NCI-H748 (cell line): ENCODE results near the gene SLC22A23.

Experiments
- DNase-seq: peaks from one replicate; lab custom pipeline; 2025; ENCODE audit not compliant: unreplicated experiment; lab: John Stamatoyannopoulos, UW

Gene SLC22A23

GRCh38 chr6:3273707-3274521 lies 182.9 kb downstream of the SLC22A23 start:
- no peak for DNase-seq

DNA sequence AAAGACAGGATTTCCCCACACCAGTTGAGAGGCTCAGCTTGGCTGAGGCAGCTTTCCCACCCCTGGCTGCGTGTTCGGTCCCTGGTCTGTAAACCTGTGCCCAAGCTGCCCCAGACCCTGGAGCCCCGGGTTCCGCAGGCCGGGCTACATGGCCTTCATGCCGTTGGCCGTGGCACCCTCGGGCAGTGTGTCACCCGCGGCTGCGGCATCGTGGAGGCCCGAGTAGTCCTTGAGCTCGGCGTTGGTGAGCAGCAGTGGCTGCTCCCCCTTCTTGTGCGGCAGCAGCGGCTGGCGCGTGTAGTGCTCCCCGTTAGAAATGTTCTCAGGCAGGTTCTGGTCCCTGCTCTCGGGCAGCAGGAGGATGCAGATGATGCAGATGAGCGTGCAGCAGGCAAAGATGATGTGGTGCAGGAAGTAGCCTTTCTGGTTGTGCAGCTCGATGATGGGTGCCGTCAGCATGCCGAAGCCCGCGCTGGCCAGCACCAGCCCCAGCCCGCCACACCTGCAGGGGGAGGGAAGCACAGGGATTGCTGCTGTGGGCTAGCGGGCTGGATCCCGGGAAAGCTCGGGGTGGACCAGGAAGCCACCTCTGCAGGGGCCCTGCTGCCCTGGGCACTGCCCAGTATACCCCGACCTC lies 183.8 kb downstream of the SLC22A23 start:
- DNase-seq: no peak

DNA sequence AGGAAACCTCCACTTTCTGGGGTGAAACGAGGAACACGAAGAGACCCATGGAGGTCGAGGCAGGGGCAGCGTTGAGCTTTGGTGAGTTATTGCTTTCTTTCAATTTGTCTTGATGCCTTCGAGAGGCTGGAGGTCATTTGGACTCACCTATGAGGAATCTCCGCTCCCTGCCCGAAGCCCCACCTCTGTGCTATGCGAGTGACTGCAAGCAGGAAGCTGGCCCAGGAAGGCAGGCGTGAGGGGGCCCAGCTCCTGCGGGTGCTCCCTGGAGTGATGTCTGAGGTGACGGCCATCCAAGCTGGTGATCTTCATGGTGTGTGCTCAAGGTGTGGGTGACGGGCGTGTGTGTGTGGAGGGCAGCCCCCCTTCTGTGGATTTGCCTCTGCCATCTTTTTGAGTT lies 185.1 kb downstream of the SLC22A23 start:
- DNase-seq: no peak

GRCh38 chr6:3270258-3270657 lies 186.6 kb downstream of the SLC22A23 start:
- DNase-seq: no peak

DNA sequence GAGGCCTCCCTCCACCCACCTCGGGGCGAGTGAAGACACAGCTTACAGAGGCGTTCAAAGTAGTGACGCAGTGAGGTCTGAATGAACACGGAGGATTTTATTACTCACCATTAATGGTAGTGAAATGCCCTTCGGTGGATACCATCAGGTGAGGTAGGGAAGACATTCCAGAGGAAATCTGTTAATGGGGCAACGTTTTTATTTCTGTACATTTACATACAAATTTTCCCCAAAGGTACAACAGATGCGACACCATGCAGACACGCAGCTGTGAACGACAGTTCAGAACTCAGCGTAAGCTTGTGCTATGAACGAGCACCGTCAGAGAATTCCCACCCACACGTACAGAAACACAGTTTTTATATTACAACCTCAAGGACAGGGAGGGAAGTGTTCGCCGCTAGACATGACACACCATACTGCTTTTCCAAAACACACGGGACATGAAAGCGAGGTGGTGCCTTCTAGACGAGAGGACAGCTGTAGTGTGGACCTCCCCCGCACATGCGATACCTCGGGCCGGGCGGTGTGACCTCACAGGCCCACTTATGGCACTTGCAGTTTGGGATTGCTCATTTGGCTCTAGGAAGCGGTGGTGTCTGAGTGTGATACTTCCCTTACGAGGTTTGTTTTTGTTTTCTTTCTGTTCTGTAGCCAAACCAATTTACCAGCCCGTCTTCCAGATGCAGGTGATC lies 187.4 kb downstream of the SLC22A23 start:
- no peak for DNase-seq

DNA sequence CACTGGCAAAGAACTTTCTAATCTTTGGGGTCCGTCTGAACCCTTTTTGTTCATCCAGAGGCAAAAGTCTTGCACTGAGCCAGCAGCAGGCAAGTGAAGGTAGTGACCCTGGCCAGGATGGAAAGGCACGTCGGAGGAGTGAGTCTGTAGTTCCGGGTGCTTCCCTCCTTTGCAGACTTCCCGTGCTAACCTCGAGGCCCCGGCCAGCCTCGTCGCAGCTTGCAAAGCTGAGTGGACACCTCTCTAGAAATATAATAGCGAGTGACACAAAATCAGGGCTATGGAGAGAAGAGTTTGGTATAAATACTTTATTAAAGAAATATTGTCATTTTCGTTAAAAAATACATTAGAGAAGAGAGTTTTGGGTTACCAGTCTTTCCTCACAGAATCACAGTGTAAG lies 188.2 kb downstream of the SLC22A23 start:
- no peak for DNase-seq

DNA sequence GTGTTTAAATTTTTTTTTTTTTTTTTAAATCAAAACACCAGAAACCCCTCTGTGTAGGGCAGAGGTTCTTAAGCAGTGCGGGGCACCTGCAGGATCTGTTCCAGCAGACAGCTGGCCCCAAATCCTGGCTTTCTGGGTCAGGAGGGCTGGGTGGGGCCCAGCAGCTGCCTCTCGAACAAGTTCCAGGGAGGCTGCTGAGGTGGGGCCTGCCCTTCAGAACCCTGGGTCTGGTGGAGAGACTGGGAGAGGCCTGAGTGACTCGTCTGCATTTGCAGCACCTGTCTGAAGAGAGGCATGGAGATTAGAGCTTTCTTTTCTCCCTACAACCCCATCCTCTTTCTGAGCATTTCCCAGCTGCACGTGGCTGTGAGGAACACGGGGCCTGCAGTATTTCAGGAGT lies 189.7 kb downstream of the SLC22A23 start:
- DNase-seq: no peak

DNA sequence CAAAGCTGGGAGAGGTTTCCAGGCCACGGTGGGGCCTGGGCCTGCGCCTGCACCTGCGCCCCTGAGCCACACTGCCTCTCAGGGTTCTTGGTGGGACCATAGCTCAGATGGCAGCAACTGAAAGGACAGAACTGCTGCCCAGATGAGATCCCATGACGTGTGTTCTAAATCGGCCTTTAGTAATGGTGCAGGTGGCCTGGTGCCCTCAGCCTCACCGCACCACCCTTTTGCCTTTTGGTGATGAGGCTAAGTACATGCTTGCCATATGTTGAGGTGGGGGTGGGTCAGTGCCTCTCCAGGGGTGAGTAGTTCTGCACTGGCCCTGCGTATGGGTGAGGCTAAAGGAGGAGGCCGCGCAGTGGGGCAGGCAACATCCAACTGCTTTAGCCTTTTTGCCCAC lies 190.7 kb downstream of the SLC22A23 start:
- DNase-seq: no peak

- no peak for DNase-seq
Observed at GRCh38 chr6:3265671-3266070, 191.2 kb downstream of the SLC22A23 start.

GRCh38 chr6:3264356-3264755 lies 192.5 kb downstream of the SLC22A23 start:
- no peak for DNase-seq

DNA sequence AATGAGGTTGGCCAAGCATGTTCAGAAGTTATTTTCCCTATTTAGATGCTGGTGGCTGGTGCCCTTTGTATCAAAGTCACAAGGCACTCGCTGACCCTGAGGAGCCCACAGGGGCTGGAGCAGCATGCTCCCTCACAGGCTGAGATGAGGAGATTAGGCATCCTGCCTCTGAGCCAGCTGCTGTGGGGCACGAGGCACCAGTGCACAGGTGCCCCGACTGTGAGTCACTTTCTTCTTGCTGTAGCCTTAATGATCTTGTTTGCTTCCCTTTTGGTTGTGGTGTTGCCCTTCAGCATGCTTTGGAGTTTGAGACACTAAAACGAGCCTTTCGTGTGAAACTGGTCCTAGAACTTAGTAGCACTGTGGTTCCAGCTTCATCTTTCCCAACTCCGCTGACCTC lies 193.8 kb downstream of the SLC22A23 start:
- DNase-seq: no peak

DNA sequence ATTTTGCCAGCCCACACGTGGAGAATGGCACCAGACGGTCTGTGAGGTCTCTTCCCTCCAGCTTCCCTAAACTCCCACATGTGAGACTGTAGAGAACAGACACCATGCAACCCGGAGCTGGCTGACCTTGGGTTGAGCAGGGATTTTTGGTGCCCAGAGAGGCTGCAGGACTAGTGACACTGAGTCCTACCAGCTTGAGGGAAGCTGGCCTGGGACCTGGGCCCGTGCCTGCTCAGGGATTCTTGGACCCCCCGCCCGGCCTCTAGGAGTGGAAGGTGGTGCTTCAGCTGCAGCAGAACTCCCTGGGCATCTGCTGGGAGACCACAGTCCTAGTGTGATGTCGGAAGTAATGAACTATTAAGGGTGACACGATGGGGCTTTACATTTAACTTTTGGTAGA lies 194.9 kb downstream of the SLC22A23 start:
- no peak for DNase-seq

GRCh38 chr6:3261518-3261820 lies 195.4 kb downstream of the SLC22A23 start:
- DNase-seq: no peak

DNA sequence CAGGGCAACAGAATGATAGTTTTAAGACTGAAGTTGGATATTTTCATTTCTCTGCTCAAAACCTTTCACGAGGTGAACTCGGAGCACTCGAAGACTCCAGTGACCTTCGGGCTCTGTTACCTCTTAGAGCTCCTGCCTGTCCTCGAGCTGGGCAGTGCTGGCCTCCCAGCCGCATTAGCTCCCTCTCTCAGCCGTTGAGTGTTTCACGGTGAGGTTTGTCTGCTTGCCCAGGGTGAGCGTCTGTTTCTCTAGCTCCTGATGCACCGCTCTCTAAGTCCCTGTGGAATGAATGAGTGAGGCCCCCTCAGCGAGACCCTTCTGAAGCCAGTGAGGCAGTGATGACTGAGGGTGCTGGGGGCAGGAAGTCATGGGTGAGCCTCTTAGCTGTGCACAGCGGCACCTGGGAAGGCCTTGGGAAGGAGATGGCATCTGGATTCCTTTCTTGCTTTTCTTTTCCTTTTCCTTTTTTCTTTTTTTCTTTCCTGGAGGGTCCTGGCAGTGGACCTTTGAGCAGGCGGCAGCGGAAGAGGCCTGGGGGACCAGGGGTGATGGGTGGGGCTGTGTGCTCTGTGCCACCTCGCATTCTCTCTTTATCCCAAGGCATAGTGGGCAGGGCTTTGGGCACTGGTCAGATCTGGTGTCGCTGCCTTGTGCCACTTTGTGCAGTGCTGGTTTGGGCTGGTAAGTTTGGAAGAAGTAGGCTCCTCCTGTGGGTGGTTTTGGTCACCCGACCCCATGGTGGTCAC lies 195.9 kb downstream of the SLC22A23 start:
- no peak for DNase-seq

DNA sequence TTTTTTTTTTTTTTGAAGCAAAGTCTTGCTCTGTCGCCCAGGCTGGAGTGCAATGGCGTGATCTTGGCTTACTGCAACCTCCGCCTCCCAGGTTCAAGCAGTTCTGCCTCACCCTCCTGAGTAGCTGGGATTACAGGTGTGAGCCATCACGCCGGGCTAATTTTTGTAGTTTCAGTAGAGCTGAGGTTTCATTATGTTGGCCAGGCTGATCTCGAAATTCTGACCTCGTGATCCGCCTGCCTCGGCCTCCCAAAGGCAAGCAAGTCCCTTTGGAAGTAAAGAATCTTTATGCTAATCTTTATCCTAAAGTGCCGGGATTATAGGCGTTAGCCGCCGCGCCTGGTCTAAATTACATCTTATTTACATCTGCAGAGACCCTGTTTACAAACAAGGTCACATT lies 196.6 kb downstream of the SLC22A23 start:
- DNase-seq: no peak

GRCh38 chr6:3259491-3259958 lies 197.3 kb downstream of the SLC22A23 start:
- DNase-seq: peak; percentile 74

DNA sequence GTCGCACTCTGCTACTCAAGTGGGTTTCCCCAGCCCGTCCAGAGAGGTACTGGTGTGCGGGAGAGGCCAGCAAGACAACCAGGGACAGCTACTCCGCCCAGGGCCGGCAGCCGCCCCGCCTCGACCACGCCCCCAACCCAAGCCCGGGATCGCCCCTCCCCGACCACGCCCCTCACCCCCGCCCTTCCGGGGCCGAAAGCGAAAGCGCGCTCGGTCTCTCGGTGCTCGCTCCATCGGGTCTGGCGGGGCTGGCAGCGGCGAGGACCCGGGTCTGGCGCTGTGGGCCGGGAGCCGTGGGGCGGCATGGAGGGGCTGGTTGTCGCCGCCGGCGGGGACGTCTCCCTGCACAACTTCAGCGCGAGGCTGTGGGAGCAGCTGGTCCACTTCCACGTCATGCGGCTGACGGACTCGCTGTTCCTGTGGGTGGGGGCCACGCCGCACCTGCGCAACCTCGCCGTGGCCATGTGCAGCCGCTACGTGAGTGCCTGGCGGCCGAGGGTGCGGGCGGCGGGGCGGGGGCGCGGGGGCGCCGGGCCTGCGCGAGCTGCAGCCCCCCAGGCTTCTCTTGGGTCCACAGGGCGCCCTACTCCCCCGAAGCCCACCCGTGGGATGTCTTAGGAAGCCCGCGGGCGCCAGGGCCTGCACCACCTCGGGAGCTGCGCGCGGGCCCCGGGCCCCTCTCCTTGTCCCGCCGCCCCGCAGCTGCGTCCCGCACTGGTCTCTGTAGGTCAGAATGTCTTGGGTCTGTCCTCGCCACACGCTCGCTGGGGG lies 197.9 kb downstream of the SLC22A23 start, which contains the start of gene PSMG4:
TSS of gene PSMG4 (plus strand) at position 228 of the 771 bp plus-strand sequence. CDS start at position 304, 76 bp downstream.
- peak; percentile 91 for DNase-seq

- DNase-seq: no peak
Observed at GRCh38 chr6:3258201-3258600, 198.6 kb downstream of the SLC22A23 start.

GRCh38 chr6:3253597-3253961 lies 203.3 kb downstream of the SLC22A23 start:
- DNase-seq: no peak

DNA sequence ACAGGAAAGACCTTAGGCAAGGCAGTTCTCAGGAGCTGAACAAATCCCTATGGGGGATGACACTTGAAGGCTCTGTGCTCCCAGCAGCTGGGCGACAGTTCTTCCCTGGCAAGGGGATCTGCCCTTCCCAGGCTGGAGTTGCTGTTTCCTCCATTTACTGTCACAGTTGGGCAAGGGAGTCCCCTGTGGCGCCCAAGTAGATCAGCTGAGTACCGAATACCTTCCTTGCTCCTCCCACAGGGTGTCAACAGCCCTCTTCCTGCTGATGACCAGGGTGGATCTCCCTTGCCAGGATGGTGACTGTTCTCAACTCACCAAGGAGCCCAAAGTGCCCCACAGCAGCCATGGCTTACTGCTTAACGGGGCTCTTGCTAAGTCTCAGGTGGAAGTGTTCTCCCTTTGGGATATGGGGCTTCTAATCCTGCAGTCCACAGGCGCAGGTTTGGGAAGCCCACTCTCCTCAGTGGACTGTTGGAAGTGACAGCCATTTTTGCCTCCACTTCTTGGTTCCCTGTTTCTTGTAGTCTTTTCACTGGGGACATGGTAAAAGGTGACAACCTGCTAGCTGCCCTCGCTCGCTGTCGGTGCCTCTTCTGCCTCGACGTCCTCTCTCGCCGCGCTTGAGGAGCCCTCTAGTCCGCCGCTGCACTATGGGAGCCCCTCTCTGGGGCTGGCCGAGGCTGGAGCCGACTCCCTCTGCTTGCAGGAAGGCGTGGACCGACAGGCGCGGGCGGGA lies 203.8 kb downstream of the SLC22A23 start:
- DNase-seq: no peak
